Central memory CD4-positive, alpha-beta T cell (primary cell): ENCODE results near the gene CD99L2.

Experiments used
- DNase-seq: peaks from one replicate; pipeline ENCODE4 v3.0.0; 2022

The CD99L2 gene

GRCh38 chrX:150777328-150777992, 121.0 kb downstream of the CD99L2 start:
- no peak for DNase-seq

- DNase-seq, result no peak
Observed at GRCh38 chrX:150775569-150776350, 122.7 kb downstream of the CD99L2 start.

- no peak for DNase-seq
Observed at GRCh38 chrX:150774798-150775568, 123.5 kb downstream of the CD99L2 start.

DNA sequence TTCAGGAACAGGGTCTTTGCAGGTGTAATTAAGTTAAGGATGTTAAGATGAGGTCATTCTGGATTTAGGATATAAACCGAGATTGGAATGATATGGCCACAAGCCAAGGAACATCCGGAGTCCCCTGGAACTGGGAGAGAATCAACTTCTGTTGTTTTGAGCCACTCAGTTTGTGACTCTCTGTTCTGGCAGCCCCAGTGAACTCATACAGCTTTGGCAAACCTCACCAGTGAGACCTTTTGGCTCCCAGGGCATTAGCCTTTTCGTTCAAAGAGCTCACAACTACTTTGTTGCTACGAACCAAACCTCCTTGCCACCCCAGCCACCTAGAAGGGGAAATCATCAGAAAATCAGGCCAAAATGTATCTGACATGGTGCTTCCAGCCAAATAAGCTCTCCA, 124.8 kb downstream of the CD99L2 start:
- DNase-seq, result no peak

DNA sequence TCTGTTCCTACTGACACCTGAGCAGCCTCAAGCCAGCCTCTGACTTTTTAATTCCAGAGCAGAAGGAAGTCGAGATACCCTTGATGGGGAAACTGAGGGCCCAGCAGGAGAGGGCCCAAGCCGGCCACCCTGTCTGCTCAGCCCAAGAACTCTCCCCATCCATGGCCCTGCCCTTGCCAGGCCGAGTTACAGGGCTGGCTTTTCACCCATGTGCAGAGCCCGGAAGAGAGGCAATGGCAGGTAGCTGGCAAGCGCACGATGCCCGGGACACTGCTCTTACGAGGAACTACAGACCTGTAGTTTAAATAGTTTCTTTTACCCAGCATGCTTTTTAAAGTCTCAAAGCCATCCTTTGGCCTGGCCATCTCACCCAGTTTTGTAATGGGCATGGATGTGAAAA, 125.4 kb downstream of the CD99L2 start:
- no peak for DNase-seq

DNA sequence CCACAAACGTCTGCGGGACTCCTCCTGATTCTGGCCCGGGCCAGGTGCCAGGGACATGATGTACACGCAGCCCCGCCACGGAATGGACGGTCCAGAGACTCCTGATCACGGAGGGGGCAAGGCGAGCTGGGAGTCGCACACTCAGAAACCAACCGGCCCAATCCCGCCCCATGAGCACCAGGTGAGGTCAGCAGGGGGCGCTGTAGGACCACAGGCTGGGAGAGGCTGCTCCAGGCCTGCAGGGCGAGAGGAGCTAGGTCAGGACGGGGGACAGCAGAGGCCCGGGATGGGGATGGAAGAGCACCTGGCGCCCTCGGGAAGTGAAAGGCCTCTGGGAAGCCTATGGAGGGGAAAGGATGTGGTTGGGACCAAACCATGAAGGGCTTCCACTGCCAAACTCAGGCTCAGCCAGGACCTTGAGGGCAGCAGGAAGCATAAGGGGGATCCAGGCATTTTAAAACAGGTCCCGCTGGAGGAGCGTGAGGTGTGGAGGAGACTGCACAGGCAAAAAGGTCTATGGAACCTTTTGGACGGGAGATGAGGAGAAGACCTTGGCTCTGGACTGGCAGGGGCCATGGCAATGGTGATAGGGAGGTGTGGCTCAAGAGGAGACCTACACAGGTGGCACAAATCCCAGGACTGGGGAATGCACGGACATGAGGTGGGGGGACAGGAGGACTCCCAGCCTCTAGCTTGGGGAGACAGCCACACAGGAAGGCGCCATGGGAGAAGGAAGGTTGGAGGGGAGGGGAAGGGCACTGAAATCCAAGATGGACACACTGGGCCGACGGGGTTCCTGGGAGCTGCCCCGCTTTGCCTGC, 126.1 kb downstream of the CD99L2 start:
- peak; percentile 57 for DNase-seq

DNA sequence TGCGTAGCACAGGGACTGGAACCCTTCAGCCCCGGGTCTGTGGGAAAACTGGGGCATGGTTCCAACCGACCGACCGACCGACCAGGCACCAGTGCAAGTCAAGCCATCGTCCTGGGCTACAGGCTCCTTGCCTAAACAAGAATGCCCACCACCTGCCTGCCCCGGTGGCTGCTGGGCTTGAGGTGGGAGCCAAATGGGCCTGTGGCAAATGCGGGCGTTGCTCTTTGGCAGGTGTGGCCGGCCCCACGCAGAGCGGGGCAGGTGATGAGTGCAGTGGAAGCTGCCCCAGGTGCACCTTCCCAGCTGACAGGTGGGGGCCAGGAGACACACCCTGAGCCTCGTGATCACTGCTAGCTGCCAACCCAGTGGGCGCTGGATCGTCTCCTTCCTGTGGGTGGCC, 127.4 kb downstream of the CD99L2 start:
- DNase-seq, result no peak

DNA sequence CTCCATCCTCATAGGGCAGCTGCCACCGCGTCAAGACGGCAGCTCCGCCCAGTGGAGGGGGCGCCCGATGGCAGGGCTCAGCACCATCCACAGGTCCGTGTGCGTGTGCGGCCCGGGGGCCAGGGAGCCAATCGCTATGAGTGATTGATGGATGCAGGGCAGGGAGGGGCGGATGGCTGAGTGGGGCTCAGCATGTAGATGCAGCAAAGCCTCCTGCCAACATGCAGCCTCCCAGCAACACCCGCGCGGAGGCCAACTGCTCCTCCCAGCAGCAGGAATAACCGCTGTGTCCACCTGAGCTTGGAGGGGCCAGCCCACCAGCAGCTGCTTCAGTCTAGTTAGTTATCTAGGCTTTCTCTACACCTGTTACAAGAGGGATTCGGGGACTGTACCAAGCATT, 127.8 kb downstream of the CD99L2 start:
- no peak for DNase-seq

- no peak for DNase-seq
Observed at GRCh38 chrX:150769408-150769807, 129.1 kb downstream of the CD99L2 start.

DNA sequence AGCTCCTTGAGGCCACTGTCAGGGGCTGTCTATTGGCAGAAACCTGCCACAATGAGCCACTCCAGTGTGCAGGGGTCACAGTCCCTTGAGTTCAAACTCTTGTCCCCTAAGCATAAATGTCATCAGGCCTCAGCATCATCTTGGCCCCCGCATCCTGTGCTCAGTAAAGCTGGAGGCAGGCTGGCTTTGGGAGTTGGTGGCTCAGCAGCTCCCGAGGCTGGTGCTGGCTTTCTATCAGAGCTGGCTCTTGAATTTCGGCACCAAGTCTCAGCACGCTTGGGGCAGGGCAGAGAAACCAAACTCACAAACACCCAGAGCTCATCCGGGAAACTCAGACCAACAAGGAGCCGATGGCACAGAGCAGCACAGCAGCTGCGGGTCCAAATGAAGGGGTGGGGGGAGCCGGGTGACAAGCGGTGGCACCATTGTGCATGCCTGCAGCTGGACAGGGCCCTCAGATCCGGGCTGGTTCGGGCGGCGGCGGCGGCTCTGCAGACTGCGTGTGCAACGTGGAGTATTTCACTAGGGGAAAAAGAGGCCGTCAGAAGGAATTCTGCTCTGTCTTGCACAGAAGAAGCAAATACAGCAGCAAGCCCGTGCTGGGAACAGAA, 129.8 kb downstream of the CD99L2 start:
- no peak for DNase-seq

- DNase-seq, result no peak
Observed at GRCh38 chrX:150768132-150768485, 130.4 kb downstream of the CD99L2 start.

DNA sequence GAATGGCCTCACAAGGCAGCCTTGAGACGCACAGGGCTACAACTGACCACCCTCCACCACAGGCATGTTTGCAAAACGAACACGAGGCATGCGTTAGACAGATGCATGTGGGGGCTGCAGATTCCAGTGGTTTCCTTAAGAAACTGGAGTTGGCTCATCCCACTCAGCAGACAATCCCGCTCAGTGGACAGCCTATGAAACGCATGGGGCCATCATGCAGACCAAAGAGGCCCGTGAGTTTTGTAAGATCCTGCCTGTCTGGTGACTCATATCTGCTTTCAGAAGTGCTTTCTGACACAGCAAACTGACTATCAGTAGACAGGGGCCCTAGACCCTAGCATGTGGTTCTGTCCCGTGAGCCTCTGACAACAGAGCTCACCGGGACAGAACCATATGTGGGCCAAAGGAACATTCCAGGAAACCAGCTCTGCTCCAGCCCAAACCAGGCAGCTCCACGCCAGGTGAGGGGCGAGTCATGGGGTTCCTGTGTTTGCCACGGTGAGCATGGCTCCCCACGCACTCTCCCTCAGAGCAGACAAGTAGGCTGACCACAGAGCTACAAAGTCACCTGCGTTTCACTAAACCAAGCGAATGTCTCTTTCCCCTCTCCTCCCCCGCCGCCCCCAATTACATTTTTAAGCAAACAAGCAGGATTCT, 130.9 kb downstream of the CD99L2 start:
- DNase-seq, result no peak

GRCh38 chrX:150767045-150767395, 131.4 kb downstream of the CD99L2 start:
- no peak for DNase-seq

DNA sequence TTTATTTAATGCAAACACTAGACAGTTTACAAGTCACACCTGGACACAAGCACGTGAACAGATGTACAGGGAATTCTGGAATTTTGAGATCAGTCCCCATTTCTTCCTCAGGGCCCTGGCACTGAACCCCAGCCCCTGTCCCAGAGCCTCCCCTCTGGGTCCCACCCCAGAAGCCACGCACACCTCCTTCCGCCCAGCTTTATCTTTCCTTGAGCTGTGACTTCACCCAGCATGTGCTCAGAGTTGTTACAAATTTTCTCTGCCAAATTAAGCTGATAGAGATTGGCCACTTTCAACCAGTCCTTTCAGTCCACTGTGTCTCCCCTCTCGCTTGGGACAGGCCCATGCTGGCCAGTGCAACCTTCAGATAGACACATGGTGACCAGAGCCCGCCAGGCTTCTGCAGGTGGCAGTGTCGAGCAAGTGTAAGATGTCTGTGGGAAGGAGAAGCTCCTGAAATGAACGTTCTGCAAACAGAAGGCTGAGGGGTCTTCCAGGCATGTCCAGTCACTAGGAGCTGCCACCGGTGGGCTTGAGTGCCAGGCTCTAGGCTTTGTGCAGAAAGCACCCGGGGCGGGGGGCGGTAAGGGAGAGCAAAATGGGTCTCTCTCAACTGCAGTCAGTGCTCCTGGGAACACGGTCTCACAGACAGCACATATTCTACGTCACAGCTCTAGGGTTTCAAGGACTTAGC, 132.0 kb downstream of the CD99L2 start:
- no peak for DNase-seq

GRCh38 chrX:150765782-150766350, 132.6 kb downstream of the CD99L2 start:
- no peak for DNase-seq

DNA sequence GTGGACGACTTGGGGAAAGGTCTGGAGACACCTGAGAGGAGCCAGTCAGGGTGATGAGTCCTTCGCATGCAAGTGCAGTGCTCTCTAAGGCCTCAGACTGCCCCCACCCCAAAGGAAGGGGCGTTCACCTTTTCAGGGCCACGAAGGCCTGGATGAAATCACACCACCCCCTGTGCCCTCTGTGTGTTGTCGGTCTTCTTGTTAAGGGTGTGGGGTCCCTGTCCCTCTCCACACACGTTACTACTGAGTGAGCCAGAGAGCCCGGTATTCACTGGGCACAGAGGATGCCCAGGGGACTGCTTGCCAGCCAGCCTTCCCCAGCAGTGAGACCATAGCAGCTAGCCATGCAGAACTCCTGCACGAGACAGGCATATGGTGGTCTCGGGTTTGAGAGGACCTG, 133.2 kb downstream of the CD99L2 start:
- DNase-seq, result no peak

DNA sequence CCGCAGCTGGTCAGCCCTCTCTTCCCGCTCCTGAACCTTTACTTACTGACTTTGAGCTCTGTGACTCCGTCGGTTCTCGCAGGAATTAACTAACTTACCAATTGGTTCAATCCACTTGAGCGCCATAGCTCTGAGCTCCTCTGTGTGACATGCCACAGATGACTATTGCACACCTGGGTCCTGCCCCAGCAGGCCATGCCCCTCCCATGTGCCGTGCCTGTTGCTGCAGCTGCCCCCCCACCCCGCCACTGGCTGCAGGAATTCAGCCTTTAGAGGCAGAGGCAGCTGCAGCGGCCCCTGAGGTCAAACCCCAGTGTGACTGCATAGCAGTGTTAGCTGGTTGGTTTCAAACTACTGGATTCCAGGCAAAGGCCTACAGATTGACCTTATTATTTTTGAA, 134.7 kb downstream of the CD99L2 start:
- DNase-seq, result no peak

DNA sequence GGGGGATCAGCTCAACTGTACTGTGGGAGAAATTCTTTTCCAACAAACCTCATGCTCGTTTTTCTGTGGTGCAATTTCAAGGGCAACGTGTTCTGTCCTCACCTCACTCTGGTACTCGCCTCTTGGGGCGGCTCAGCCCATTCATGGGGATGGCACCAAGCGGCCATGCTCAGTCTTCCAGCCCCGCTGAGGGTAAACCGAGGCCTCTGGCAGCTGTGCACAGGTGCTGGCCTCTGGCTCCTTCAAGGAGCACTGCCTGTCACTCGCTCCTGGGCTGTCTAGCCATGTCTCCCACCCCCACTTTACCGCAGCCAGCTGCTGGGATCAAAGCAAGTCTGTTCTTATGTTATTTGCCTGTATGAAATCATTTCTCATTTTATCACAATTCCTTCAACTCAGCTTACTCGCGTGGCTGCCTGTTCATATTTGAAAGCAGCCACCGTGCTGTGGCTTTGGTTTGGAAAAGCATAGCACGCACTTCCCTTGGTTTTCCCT, 135.1 kb downstream of the CD99L2 start:
- DNase-seq, result no peak

DNA sequence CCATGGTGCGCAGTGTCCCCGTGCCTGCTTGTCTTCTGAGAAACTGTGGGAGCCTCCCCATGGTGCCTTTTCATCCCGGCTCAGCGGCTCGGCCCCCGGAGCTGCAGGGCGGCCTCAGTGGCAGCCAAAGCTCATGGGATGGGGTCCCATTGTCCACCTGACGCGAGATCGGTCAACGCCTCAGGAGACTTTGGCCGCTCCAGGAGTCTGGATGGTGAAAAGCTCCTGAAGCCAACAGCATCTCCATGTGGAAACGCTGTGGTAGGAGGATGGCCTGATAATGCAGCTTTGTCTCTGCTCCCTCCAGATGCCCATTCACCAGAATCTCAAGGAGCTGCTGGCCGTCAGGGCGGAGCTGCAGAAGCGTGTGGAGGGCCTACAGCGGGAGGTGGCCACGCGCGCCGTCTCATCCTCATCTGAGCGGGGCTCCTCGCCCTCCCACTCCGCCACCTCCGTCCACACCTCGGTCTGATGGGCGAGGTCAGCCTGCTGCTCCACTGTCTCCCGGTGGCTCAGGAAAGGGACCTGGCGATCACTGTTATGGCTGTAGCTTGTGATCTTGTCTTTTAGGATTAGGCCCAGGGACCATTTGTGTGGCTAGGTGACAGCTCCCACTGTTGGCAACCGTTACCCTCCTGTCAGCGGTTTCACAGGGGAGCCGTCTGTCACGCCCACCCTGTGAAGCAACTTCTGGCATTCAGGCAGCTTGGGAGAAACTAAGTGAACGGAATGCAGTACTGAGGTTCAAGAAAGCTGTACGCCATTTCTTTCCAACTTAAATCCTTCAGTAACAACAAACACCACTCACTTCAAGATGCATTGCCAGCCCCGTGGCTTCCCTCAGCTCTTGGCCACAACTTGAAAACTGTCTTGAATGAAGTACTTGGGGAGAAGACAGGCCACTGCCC, 136.0 kb downstream of the CD99L2 start:
- DNase-seq, result no peak

DNA sequence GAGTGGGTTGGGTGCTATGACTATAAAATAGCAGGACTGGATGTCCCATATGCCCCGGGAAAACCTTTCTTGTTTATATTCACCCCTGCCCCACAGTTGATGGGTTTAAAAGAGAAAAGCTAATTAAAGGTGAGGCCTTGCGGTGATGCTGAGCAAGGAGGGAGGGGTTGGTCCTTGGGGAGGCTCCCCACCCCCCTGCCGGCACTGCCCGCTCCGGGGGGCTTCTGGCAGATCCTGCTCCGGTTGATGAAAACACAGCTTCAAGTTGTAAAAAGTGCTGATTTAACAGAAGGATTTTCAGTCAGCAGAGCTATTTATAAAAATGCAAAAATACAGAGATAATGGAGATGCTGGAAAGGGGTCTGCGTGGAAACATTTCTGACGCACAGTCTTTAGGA, 136.7 kb downstream of the CD99L2 start:
- no peak for DNase-seq
